Parathyroid adenoma (tissue), 2 donors: ENCODE results near the gene TGFA.

Experiments used
- H2AFZ ChIP-seq: fragments of 300-600 bp; sonication (generic); one replicate; pipeline ENCODE4 v1.7.0; 2017; ENCODE audit warnings: antibody characterized with exemption, mild to moderate bottlenecking
- H3K27ac ChIP-seq: fragments of 300-600 bp; sonication (generic); one replicate; pipeline ENCODE4 v1.7.0; 2017
- H3K27me3 ChIP-seq: fragments of 300-600 bp; sonication (generic); one replicate; pipeline ENCODE4 v1.7.0; 2017; ENCODE audit warnings: low read length; ENCODE audit not compliant: control insufficient read depth, insufficient read depth
- H3K36me3 ChIP-seq: fragments of 300-600 bp; sonication (generic); one replicate; pipeline ENCODE4 v1.7.0; 2017; ENCODE audit warnings: low read length; ENCODE audit not compliant: control insufficient read depth, insufficient read depth
- H3K4me1 ChIP-seq: fragments of 300-600 bp; sonication (generic); one replicate; pipeline ENCODE4 v1.7.0; 2017; ENCODE audit warnings: control low read depth
- H3K4me2 ChIP-seq: fragments of 300-600 bp; sonication (generic); one replicate; pipeline ENCODE4 v1.7.0; 2017; ENCODE audit warnings: low read length
- H3K4me3 ChIP-seq: fragments of 300-600 bp; sonication (generic); one replicate; pipeline ENCODE4 v1.7.0; 2017; ENCODE audit warnings: low read depth, low read length
- H3K79me2 ChIP-seq: fragments of 300-600 bp; sonication (generic); one replicate; pipeline ENCODE4 v1.7.0; 2017; ENCODE audit warnings: control low read depth
- H3K9ac ChIP-seq: fragments of 300-600 bp; sonication (generic); one replicate; pipeline ENCODE4 v1.7.0; 2017; ENCODE audit warnings: mild to moderate bottlenecking
- H3K9me3 ChIP-seq: fragments of 300-600 bp; sonication (generic); one replicate; pipeline ENCODE4 v1.7.0; 2017; ENCODE audit warnings: low read length; ENCODE audit not compliant: control insufficient read depth
- CTCF ChIP-seq: fragments of 300-600 bp; sonication (generic); IDR thresholded peaks from one replicate; pipeline ENCODE4 v1.7.0; 2017; ENCODE audit warnings: antibody characterized with exemption, mild to moderate bottlenecking
- donor health status: primary hyperparathyroidism.

The TGFA gene

GRCh38 chr2:70474256-70474848 lies 79.3 kb downstream of the TGFA start:
- Histone ChIP-seq H3K4me2 (no peak overlapping the region), H3K4me3 (no peak overlapping the region), H3K9ac (no peak overlapping the region), H3K79me2 (no peaks in the 10 kb centered on the region), H2AFZ (no peak overlapping the region), H3K27me3 (no peaks in the 10 kb centered on the region), H3K36me3 (no peaks in the 10 kb centered on the region), H3K27ac (no peak overlapping the region), H3K4me1 (peaks cover 16% of the 10 kb centered on the region), H3K9me3 (no peaks in the 10 kb centered on the region)
- TF ChIP-seq CTCF = no peak

GRCh38 chr2:70473101-70473722 lies 80.4 kb downstream of the TGFA start:
- no peak overlapping the region for H3K27ac ChIP-seq
- no peak for TF ChIP-seq CTCF
- no peaks in the 10 kb centered on the region for H3K27me3 ChIP-seq
- peaks cover 16% of the 10 kb centered on the region for H3K4me1 ChIP-seq
- H2AFZ ChIP-seq = peak overlapping the region; percentile 29
- H3K9me3 ChIP-seq = no peaks in the 10 kb centered on the region
- H3K4me3 ChIP-seq = no peak overlapping the region
- no peak overlapping the region for H3K4me2 ChIP-seq
- H3K36me3 ChIP-seq = no peaks in the 10 kb centered on the region
- H3K9ac ChIP-seq = no peak overlapping the region
- no peaks in the 10 kb centered on the region for H3K79me2 ChIP-seq

- no peak overlapping the region for H3K4me2 ChIP-seq
- peaks cover 16% of the 10 kb centered on the region for H3K4me1 ChIP-seq
- TF ChIP-seq CTCF = no peak
- H3K9me3 ChIP-seq = no peaks in the 10 kb centered on the region
- H3K79me2 ChIP-seq = no peaks in the 10 kb centered on the region
- no peak overlapping the region for H3K27ac ChIP-seq
- H3K9ac ChIP-seq = no peak overlapping the region
- H2AFZ ChIP-seq = no peak overlapping the region
- H3K36me3 ChIP-seq = no peaks in the 10 kb centered on the region
- H3K4me3 ChIP-seq = no peak overlapping the region
- no peaks in the 10 kb centered on the region for H3K27me3 ChIP-seq
Measured at GRCh38 chr2:70472221-70472890, 81.3 kb downstream of the TGFA start.

GRCh38 chr2:70471129-70471528 lies 82.5 kb downstream of the TGFA start:
- H3K9me3 ChIP-seq = no peaks in the 10 kb centered on the region

More at GRCh38 chr2:70471129-70471528, 82.5 kb downstream of the TGFA start:
- H3K9ac ChIP-seq = no peak overlapping the region
- H3K36me3 ChIP-seq = no peaks in the 10 kb centered on the region
- no peaks in the 10 kb centered on the region for H3K27me3 ChIP-seq
- no peak overlapping the region for H3K4me2 ChIP-seq
- H3K27ac ChIP-seq = no peak overlapping the region
- H3K4me3 ChIP-seq = no peak overlapping the region
- no peak for TF ChIP-seq CTCF
- H3K4me1 ChIP-seq = peaks cover 16% of the 10 kb centered on the region
- no peaks in the 10 kb centered on the region for H3K79me2 ChIP-seq
- H2AFZ ChIP-seq = no peak overlapping the region
